B cell (primary cell): ENCODE results near the gene CRB1. TPM values are rescaled to one million over a fixed set of nuclear protein-coding genes. Genes with fewer than 3 reads are reported as not detected.

Experiments
- ATAC-seq: fragments of 200-7000 bp; cut with Tn5 transposase; one replicate; pipeline ENCODE4 v1.10.0; 2021; ENCODE audit warnings: low read depth, mild to moderate bottlenecking, moderate number of reproducible peaks, moderate library complexity
- CTCF ChIA-PET: fragments of 350-600 bp; sonication (Branson Sonifier 250); formaldehyde crosslinking; loops from one replicate; lab custom pipeline; 2021; ENCODE audit warnings: antibody characterized with exemption, inconsistent platforms; lab: Charles Lee
- POLR2A ChIA-PET: fragments of 350-600 bp; sonication (Branson Sonifier 250); formaldehyde crosslinking; loops from one replicate; lab custom pipeline; 2021; ENCODE audit warnings: antibody characterized with exemption; lab: Charles Lee
- DNase-seq: peaks from one replicate; pipeline ENCODE4 v3.0.0; 2013
- H2AFZ ChIP-seq: 2 replicates; pipeline ENCODE4 v1.6.1; 2012; ENCODE audit warnings: mild to moderate bottlenecking, low read depth, low read length; ENCODE audit not compliant: insufficient read depth, poor library complexity, severe bottlenecking
- H3K27ac ChIP-seq, 2 donors: 1 replicate in 1 of 2; 2 replicates in 1 of 2; pipeline ENCODE4 v1.5.1; 2012 to 2013; ENCODE audit warnings: low read length in 2 of 2, mild to moderate bottlenecking in 2 of 2, moderate library complexity in 1 of 2
- H3K27me3 ChIP-seq, 4 experiments: fragments of 200-600 bp in 1 of 4; sonication (generic) in 1 of 4; replicated peaks in 1 of 4; 1 replicate in 2 of 4; 2 replicates in 2 of 4; pipeline versions ENCODE4 v1.6.1 to v1.7.0; 2013 to 2016; ENCODE audit warnings: low read length in 3 of 4, mild to moderate bottlenecking in 2 of 4, mixed read lengths in 1 of 4, moderate library complexity in 1 of 4; ENCODE audit not compliant: insufficient read depth in 4 of 4, control insufficient read depth in 3 of 4; ENCODE audit errors: control extremely low read depth in 1 of 4
- H3K36me3 ChIP-seq, 2 experiments: replicated peaks in 1 of 2; 1 replicate in 1 of 2; 2 replicates in 1 of 2; pipeline versions ENCODE4 v1.6.1 to v1.7.1; 2013; ENCODE audit warnings: low read length in 1 of 2; ENCODE audit not compliant: insufficient read depth in 2 of 2, control insufficient read depth in 1 of 2; ENCODE audit errors: control extremely low read depth in 1 of 2, extremely low read depth in 1 of 2
- H3K4me1 ChIP-seq, 2 donors: fragments of 200-600 bp in 1 of 2; sonication (generic) in 1 of 2; 1 replicate in 1 of 2; 2 replicates in 1 of 2; pipeline versions ENCODE4 v1.5.1 to v1.6.1; 2013 to 2017; ENCODE audit warnings: low read length in 2 of 2; ENCODE audit not compliant: control insufficient read depth in 2 of 2, insufficient read depth in 2 of 2
- H3K4me2 ChIP-seq: replicated peaks from 2 replicates; pipeline ENCODE3; 2012; ENCODE audit warnings: mild to moderate bottlenecking, low read depth, low read length; ENCODE audit not compliant: poor library complexity, severe bottlenecking
- H3K4me3 ChIP-seq, 5 experiments: fragments of 200-600 bp in 1 of 5; sonication (generic) in 1 of 5; 1 replicate in 3 of 5; 2 replicates in 2 of 5; pipeline versions ENCODE4 v1.5.1 to v1.7.0; 2011 to 2016; ENCODE audit warnings: low read length in 4 of 5, mild to moderate bottlenecking in 4 of 5, low read depth in 2 of 5, control low read depth in 1 of 5, moderate library complexity in 1 of 5; ENCODE audit not compliant: insufficient read depth in 1 of 5; ENCODE audit errors: control extremely low read depth in 1 of 5, extremely low read depth in 1 of 5
- H3K79me2 ChIP-seq: fragments of 200-600 bp; sonication (generic); one replicate; pipeline ENCODE4 v1.6.0; 2016; ENCODE audit warnings: low read length; ENCODE audit not compliant: control insufficient read depth, insufficient read depth
- H3K9ac ChIP-seq: fragments of 200-600 bp; sonication (generic); 2 replicates; pipeline ENCODE4 v1.6.1; 2017; ENCODE audit warnings: mild to moderate bottlenecking, low read length, moderate library complexity
- H3K9me3 ChIP-seq, 3 donors: one replicate each; pipeline versions ENCODE4 v1.6.1 to v1.7.1; 2013; ENCODE audit warnings: low read length in 2 of 3; ENCODE audit not compliant: control insufficient read depth in 2 of 3, insufficient read depth in 1 of 3; ENCODE audit errors: control extremely low read depth in 1 of 3
- H4K20me1 ChIP-seq: 2 replicates; pipeline ENCODE4 v1.6.0; 2012; ENCODE audit warnings: mild to moderate bottlenecking, low read length; ENCODE audit not compliant: insufficient read depth, control insufficient read depth, poor library complexity, severe bottlenecking
- H3K27ac Mint-ChIP-seq: one replicate; pipeline ENCODE4 v1.8.0; 2021; ENCODE audit warnings: mixed read lengths
- H3K27me3 Mint-ChIP-seq: one replicate; pipeline ENCODE4 v1.8.0; 2021; ENCODE audit warnings: mixed read lengths
- H3K4me1 Mint-ChIP-seq: one replicate; pipeline ENCODE4 v1.8.0; 2021; ENCODE audit warnings: mixed read lengths
- H3K4me3 Mint-ChIP-seq: one replicate; pipeline ENCODE4 v1.8.0; 2021; ENCODE audit warnings: mixed read lengths
- H3K9me3 Mint-ChIP-seq: one replicate; pipeline ENCODE4 v1.8.0; 2022; ENCODE audit warnings: mixed read lengths; ENCODE audit not compliant: insufficient read depth
- CTCF ChIP-seq: fragments of 200-600 bp; IDR thresholded peaks from one replicate; pipeline ENCODE4 v1.8.0; 2022; ENCODE audit warnings: antibody characterized with exemption, mild to moderate bottlenecking
- EZH2 ChIP-seq: IDR thresholded peaks from 2 replicates; pipeline ENCODE4 v1.6.1; 2012; ENCODE audit warnings: borderline replicate concordance, low read depth, mild to moderate bottlenecking, moderate library complexity, low read length; ENCODE audit not compliant: insufficient read depth, poor library complexity, severe bottlenecking
- WGBS: methylation state at CpG from one replicate; pipeline ENCODE4 v1.1.5; 2013; ENCODE audit warnings: missing lambda C conversion rate; ENCODE audit not compliant: insufficient coverage; 5-methylcytosine and 5-hydroxymethylcytosine counted together
- intact Hi-C: fragments of 100-400 bp; cut with micrococcal nuclease; formaldehyde crosslinking; loops from one replicate; pipeline ENCODE4 v1.10.0; 2022
- polyA plus RNA-seq: library from polyadenylated mRNA; depleted of rRNA; stranded (reverse); fragments of >200 nt; gene quantifications from 2 replicates; pipeline ENCODE4 v1.2.3, GENCODE V29; 2012
- total RNA-seq, 2 donors: library from RNA; stranded (reverse); fragments of 120-200 nt in 1 of 2; gene quantifications; 1 replicate in 1 of 2; 2 replicates in 1 of 2; pipeline versions ENCODE4 v1.2.3 to v1.2.4, GENCODE V29; 2013 to 2022

The CRB1 gene
- total and polyA plus RNA-seq, 2 donors (not counting 1 experiment from before 2014, with no cell fraction given): 0.15 TPM; not detected in 1

- Histone ChIP-seq H3K27me3 (no peaks in the 10 kb centered on the region), H4K20me1 (no peaks in the 10 kb centered on the region), H2AFZ (no peak overlapping the region), H3K4me2 (no peak overlapping the region), H3K4me1 (no peaks in the 10 kb centered on the region), H3K4me3 (no peak overlapping the region), H3K27ac (no peak overlapping the region), H3K9me3 (no peaks in the 10 kb centered on the region), H3K79me2 (no peaks in the 10 kb centered on the region), H3K9ac (no peak overlapping the region), H3K36me3 (no peaks in the 10 kb centered on the region)
- intact Hi-C loops: no loop called here
- no peak for TF ChIP-seq CTCF
- no peak for TF ChIP-seq EZH2
- CTCF ChIA-PET: no interaction called here
- no peak overlapping the region for H3K4me3 Mint-ChIP-seq
- no peak overlapping the region for H3K27ac Mint-ChIP-seq
- POLR2A ChIA-PET: no interaction called here
- no CpG with 5 or more reads among the region's 3 CpGs for WGBS
- ATAC-seq (no peak), DNase-seq (no peak)
- H3K27me3 Mint-ChIP-seq: peaks cover 9% of the 10 kb centered on the region
- H3K4me1 Mint-ChIP-seq: no peaks in the 10 kb centered on the region
- H3K9me3 Mint-ChIP-seq: no peaks in the 10 kb centered on the region
Measured at GRCh38 chr1:197277166-197277565, 9.1 kb downstream of the CRB1 start.

- Histone ChIP-seq H3K79me2 (no peaks in the 10 kb centered on the region), H3K27me3 (no peaks in the 10 kb centered on the region), H3K4me2 (no peak overlapping the region), H3K27ac (no peak overlapping the region), H4K20me1 (no peaks in the 10 kb centered on the region), H3K9ac (no peak overlapping the region), H3K4me3 (no peak overlapping the region), H2AFZ (no peak overlapping the region), H3K36me3 (no peaks in the 10 kb centered on the region), H3K9me3 (no peaks in the 10 kb centered on the region), H3K4me1 (peaks cover 6 to 7% of the 10 kb centered on the region in 2 donors)
- POLR2A ChIA-PET: no interaction called here
- ATAC-seq: no peak
- peaks cover 13% of the 10 kb centered on the region for H3K27me3 Mint-ChIP-seq
- peaks cover 8% of the 10 kb centered on the region for H3K4me1 Mint-ChIP-seq
- 80% methylated on average over 2 of the region's 3 CpGs for WGBS
- intact Hi-C loops: no loop called here
- H3K4me3 Mint-ChIP-seq: no peak overlapping the region
- H3K27ac Mint-ChIP-seq: no peak overlapping the region
- TF ChIP-seq CTCF: no peak
- TF ChIP-seq EZH2: no peak
- H3K9me3 Mint-ChIP-seq: no peaks in the 10 kb centered on the region
- no peak for DNase-seq
- CTCF ChIA-PET: no interaction called here
Measured at GRCh38 chr1:197284325-197284724, 16.3 kb downstream of the CRB1 start.
